T-cell (primary cell): ENCODE measurements around the gene TRIM15. TPM values are rescaled to one million over a fixed set of nuclear protein-coding genes. Genes with fewer than 3 reads are reported as not detected.
A peak's percentile ranks its signal among the peaks of the same experiment; 100 is the strongest.

ENCODE experiments used
- ATAC-seq, 4 experiments: fragments of 200-7000 bp in 3 of 4; fragments of 150-1000 bp in 1 of 4; cut with Tn5 transposase; replicated peaks in 1 of 4; 1 replicate in 3 of 4; 2 replicates in 1 of 4; pipeline ENCODE4 v1.10.0; 2021; ENCODE audit warnings: moderate library complexity in 3 of 4, mild to moderate bottlenecking in 2 of 4, moderate number of reproducible peaks in 1 of 4
- CTCF ChIA-PET, 2 donors: fragments of 300-600 bp; sonication (Branson Sonifier 250); formaldehyde crosslinking; loops; one replicate each; lab custom pipeline; 2022; ENCODE audit warnings: antibody characterized with exemption in 2 of 2; lab: Charles Lee
- POLR2A ChIA-PET, 2 donors: fragments of 300-600 bp; sonication (Branson Sonifier 250); formaldehyde crosslinking; loops; one replicate each; lab custom pipeline; 2022; ENCODE audit warnings: antibody characterized with exemption in 2 of 2; lab: Charles Lee
- DNase-seq, 35 experiments: peaks; one replicate each; pipeline versions ENCODE4 v3.0.0 to v3.0.0-alpha.2; 2013 to 2023
- H3K27ac ChIP-seq: one replicate; pipeline ENCODE4 v1.5.1; 2013; ENCODE audit warnings: low read length
- H3K27me3 ChIP-seq, 2 experiments: replicated peaks in 1 of 2; 1 replicate in 1 of 2; 2 replicates in 1 of 2; pipeline versions ENCODE4 v1.6.1 to v1.7.0; 2013; ENCODE audit warnings: low read length in 1 of 2, mixed read lengths in 1 of 2; ENCODE audit not compliant: control insufficient read depth in 2 of 2, insufficient read depth in 2 of 2; ENCODE audit errors: extremely low read depth in 1 of 2
- H3K36me3 ChIP-seq, 2 donors: 1 replicate in 1 of 2; 2 replicates in 1 of 2; pipeline versions ENCODE4 v1.6.1 to v1.7.0; 2013; ENCODE audit warnings: low read length in 1 of 2; ENCODE audit not compliant: control insufficient read depth in 2 of 2, insufficient read depth in 1 of 2; ENCODE audit errors: extremely low read depth in 1 of 2
- H3K4me1 ChIP-seq, 2 experiments: 1 replicate in 1 of 2; 2 replicates in 1 of 2; pipeline versions ENCODE4 v1.6.1 to v1.7.0; 2013; ENCODE audit warnings: low read length in 2 of 2, mixed read lengths in 1 of 2; ENCODE audit not compliant: insufficient read depth in 2 of 2, control insufficient read depth in 1 of 2; ENCODE audit errors: extremely low read depth in 1 of 2
- H3K4me3 ChIP-seq, 2 donors: 1 replicate in 1 of 2; 2 replicates in 1 of 2; pipeline versions ENCODE4 v1.5.1 to v1.7.0; 2013; ENCODE audit warnings: mild to moderate bottlenecking in 2 of 2, low read length in 1 of 2, moderate library complexity in 1 of 2; ENCODE audit not compliant: control insufficient read depth in 1 of 2; ENCODE audit errors: extremely low read depth in 1 of 2
- H3K9me3 ChIP-seq: 2 replicates; pipeline ENCODE4 v1.7.0; 2013
- H3K27ac Mint-ChIP-seq, 2 donors: one replicate each; pipeline ENCODE4 v1.8.0; 2020 to 2021; ENCODE audit warnings: mild to moderate bottlenecking in 2 of 2, mixed read lengths in 2 of 2
- H3K27me3 Mint-ChIP-seq, 2 donors: one replicate each; pipeline ENCODE4 v1.8.0; 2021 to 2022; ENCODE audit warnings: mixed read lengths in 2 of 2
- H3K36me3 Mint-ChIP-seq: one replicate; pipeline ENCODE4 v1.8.0; 2021; ENCODE audit warnings: mixed read lengths
- H3K4me1 Mint-ChIP-seq, 3 donors: one replicate each; pipeline ENCODE4 v1.8.0; 2020 to 2022; ENCODE audit warnings: mixed read lengths in 3 of 3, mild to moderate bottlenecking in 1 of 3
- H3K4me3 Mint-ChIP-seq, 3 donors: one replicate each; pipeline ENCODE4 v1.8.0; 2020 to 2022; ENCODE audit warnings: mild to moderate bottlenecking in 3 of 3, mixed read lengths in 3 of 3, moderate library complexity in 3 of 3
- H3K9me3 Mint-ChIP-seq, 3 donors: one replicate each; pipeline ENCODE4 v1.8.0; 2020 to 2022; ENCODE audit warnings: mixed read lengths in 3 of 3
- WGBS: methylation state at CpG from one replicate; pipeline ENCODE4 v1.1.5; 2013; ENCODE audit warnings: missing lambda C conversion rate; ENCODE audit not compliant: insufficient coverage; 5-methylcytosine and 5-hydroxymethylcytosine counted together
- total RNA-seq, 35 experiments: library from RNA in 6 of 35; stranded (reverse) in 6 of 35; fragments of 120-200 nt in 1 of 35; gene quantifications; one replicate each; pipeline versions ENCODE4 v1.2.1 to v1.2.4 and lab custom pipeline; 2013 to 2026

The TRIM15 gene
- total RNA-seq, 5 donors from 2014 or later (not counting 1 experiment from before 2014, with no cell fraction given) = not detected

- Mint-ChIP-seq H3K9me3 (no peaks in the 10 kb centered on the region), H3K36me3 (no peaks in the 10 kb centered on the region)
These were observed 5.4 kb downstream of the TRIM15 start for GRCh38 chr6:30168741-30169140.

GRCh38 chr6:30169658-30170614 is 6.6 kb downstream of the TRIM15 start:
- H3K27me3 Mint-ChIP-seq = peaks cover 41 to 53% of the 10 kb centered on the region in 2 donors
- Histone ChIP-seq H3K36me3 (no peaks in the 10 kb centered on the region), H3K9me3 (no peaks in the 10 kb centered on the region), H3K27ac (no peak overlapping the region), H3K27me3 (peaks cover 10 to 33% of the 10 kb centered on the region in 2 experiments), H3K4me1 (peaks cover 0 to 11% of the 10 kb centered on the region in 2 experiments), H3K4me3 (no peak overlapping the region)
- no peak overlapping the region for H3K4me3 Mint-ChIP-seq
- no peaks in the 10 kb centered on the region for H3K36me3 Mint-ChIP-seq
- no peak overlapping the region for H3K27ac Mint-ChIP-seq
- peak in 2 of 35 experiments; percentile 21 to 67 for DNase-seq
- H3K9me3 Mint-ChIP-seq = no peaks in the 10 kb centered on the region
- peaks cover 0 to 15% (median 5%) of the 10 kb centered on the region in 3 donors for H3K4me1 Mint-ChIP-seq
- POLR2A ChIA-PET = no interaction called here
- CTCF ChIA-PET = interaction anchor here in 1 of 2 donors (1.7 kb wide), 1 partner anchor 67 kb away, joined by 10 read pairs; no protein-coding TSS in a partner anchor
- 40% methylated on average over 3 of the region's 7 CpGs for WGBS
- peak; percentile 77 to 84 (median 80) for ATAC-seq

More at GRCh38 chr6:30168741-30169140, 5.4 kb downstream of the TRIM15 start:
- ATAC-seq (no peak), DNase-seq (no peak)
- H3K4me1 ChIP-seq = peaks cover 0 to 11% of the 10 kb centered on the region in 2 experiments
- peaks cover 8 to 39% of the 10 kb centered on the region in 2 experiments for H3K27me3 ChIP-seq
- ChIA-PET CTCF (no interaction called here), POLR2A (no interaction called here)
- H3K9me3 ChIP-seq = no peaks in the 10 kb centered on the region
- Mint-ChIP-seq H3K4me3 (no peak overlapping the region), H3K4me1 (peaks cover 0 to 15% (median 5%) of the 10 kb centered on the region in 3 donors), H3K27ac (no peak overlapping the region), H3K27me3 (peaks cover 37 to 45% of the 10 kb centered on the region in 2 donors)
- no peak overlapping the region for H3K27ac ChIP-seq
- WGBS = no CpG with 5 or more reads among the region's 1 CpG
- no peaks in the 10 kb centered on the region for H3K36me3 ChIP-seq
- H3K4me3 ChIP-seq = no peak overlapping the region

GRCh38 chr6:30171677-30172471 is 8.5 kb downstream of the TRIM15 start:
- ATAC-seq = peak; percentile 26 to 45 (median 43)

GRCh38 chr6:30172681-30173080 is 9.3 kb downstream of the TRIM15 start:
- Histone ChIP-seq H3K9me3 (no peaks in the 10 kb centered on the region), H3K4me3 (no peak overlapping the region), H3K27me3 (peaks cover 20 to 33% of the 10 kb centered on the region in 2 experiments), H3K36me3 (no peaks in the 10 kb centered on the region), H3K4me1 (peaks cover 0 to 11% of the 10 kb centered on the region in 2 experiments), H3K27ac (no peak overlapping the region)
- H3K9me3 Mint-ChIP-seq = no peaks in the 10 kb centered on the region
- H3K4me3 Mint-ChIP-seq = peak overlapping the region in 1 of 3 donors; percentile 25
- no peak overlapping the region for H3K27ac Mint-ChIP-seq
- no peak for ATAC-seq
- no peaks in the 10 kb centered on the region for H3K36me3 Mint-ChIP-seq
- WGBS = 70% methylated on average over 4 of the region's 4 CpGs
- no peak for DNase-seq
- peaks cover 60 to 78% of the 10 kb centered on the region in 2 donors for H3K27me3 Mint-ChIP-seq
- CTCF ChIA-PET = no interaction called here
- POLR2A ChIA-PET = no interaction called here
- peaks cover 0 to 11% (median 4%) of the 10 kb centered on the region in 3 donors for H3K4me1 Mint-ChIP-seq

More at GRCh38 chr6:30171677-30172471, 8.5 kb downstream of the TRIM15 start:
- Mint-ChIP-seq H3K4me1 (peaks cover 0 to 13% (median 5%) of the 10 kb centered on the region in 3 donors), H3K27ac (no peak overlapping the region), H3K9me3 (no peaks in the 10 kb centered on the region), H3K36me3 (no peaks in the 10 kb centered on the region), H3K4me3 (peak overlapping the region in 1 of 3 donors; percentile 48), H3K27me3 (peaks cover 54 to 70% of the 10 kb centered on the region in 2 donors)
- WGBS = 13% methylated on average over 61 of the region's 62 CpGs
- Histone ChIP-seq H3K27ac (no peak overlapping the region), H3K9me3 (no peaks in the 10 kb centered on the region), H3K4me1 (peaks cover 0 to 11% of the 10 kb centered on the region in 2 experiments), H3K27me3 (peaks cover 15 to 33% of the 10 kb centered on the region in 2 experiments), H3K36me3 (no peaks in the 10 kb centered on the region), H3K4me3 (no peak overlapping the region)
- DNase-seq = no peak
- ChIA-PET CTCF (interaction anchor here in 1 of 2 donors (0.5 kb wide), 1 partner anchor 49 kb away, joined by 3 read pairs; no protein-coding TSS in a partner anchor), POLR2A (no interaction called here)

GRCh38 chr6:30175765-30176164 is 12.4 kb downstream of the TRIM15 start:
- Mint-ChIP-seq H3K36me3 (no peaks in the 10 kb centered on the region), H3K4me1 (peaks cover 0 to 8% (median 4%) of the 10 kb centered on the region in 3 donors), H3K27ac (no peak overlapping the region), H3K9me3 (peaks cover 0 to 11% (median 9%) of the 10 kb centered on the region in 3 donors), H3K4me3 (no peak overlapping the region), H3K27me3 (peaks cover 61 to 71% of the 10 kb centered on the region in 2 donors)
- ChIA-PET POLR2A (no interaction called here), CTCF (no interaction called here)
- Histone ChIP-seq H3K4me1 (peaks cover 0 to 11% of the 10 kb centered on the region in 2 experiments), H3K27ac (no peak overlapping the region), H3K4me3 (no peak overlapping the region), H3K9me3 (no peaks in the 10 kb centered on the region), H3K27me3 (peaks cover 15 to 29% of the 10 kb centered on the region in 2 experiments), H3K36me3 (no peaks in the 10 kb centered on the region)
- ATAC-seq = no peak
- no peak for DNase-seq
- WGBS = no CpG with 5 or more reads among the region's 2 CpGs
